Suprapubic skin (tissue), 4 donors: Measurements from ENCODE around the gene PSMB3. TPM values are rescaled to one million over a fixed set of nuclear protein-coding genes. Genes with fewer than 3 reads are reported as not detected.
"Not testable (repeated sequence)": the region's sequence is repeated elsewhere in the genome, so short reads cannot be mapped to it uniquely, and the experiment has no call there.

ENCODE experiments used
- DNase-seq, 2 donors: peaks; one replicate each; pipeline ENCODE4 v3.0.0-alpha.2; 2019; ENCODE audit warnings: low spot score in 2 of 2
- H3K27ac ChIP-seq: fragments of 200-600 bp; sonication (generic); one replicate; pipeline ENCODE4 v1.5.1; 2019
- H3K27me3 ChIP-seq: fragments of 200-600 bp; sonication (generic); one replicate; pipeline ENCODE4 v1.5.1; 2019
- H3K36me3 ChIP-seq: fragments of 200-600 bp; sonication (generic); one replicate; pipeline ENCODE4 v1.5.1; 2019
- H3K4me1 ChIP-seq: fragments of 200-600 bp; sonication (generic); one replicate; pipeline ENCODE4 v1.5.1; 2019
- H3K4me3 ChIP-seq: fragments of 200-600 bp; sonication (generic); one replicate; pipeline ENCODE4 v1.5.1; 2019; ENCODE audit warnings: mild to moderate bottlenecking
- H3K9me3 ChIP-seq: fragments of 200-600 bp; sonication (generic); one replicate; pipeline ENCODE4 v1.5.1; 2019
- CTCF ChIP-seq, 2 donors: fragments of 200-600 bp in 1 of 2; fragments of 450-650 bp in 1 of 2; sonication (generic) in 1 of 2; IDR thresholded peaks; one replicate each; pipeline ENCODE4 v1.5.1; 2016 to 2019; ENCODE audit warnings: antibody characterized with exemption in 2 of 2, mild to moderate bottlenecking in 1 of 2, moderate library complexity in 1 of 2
- EP300 ChIP-seq: sonication (generic); formaldehyde crosslinking; IDR thresholded peaks from one replicate; pipeline ENCODE4 v1.6.1; 2017; ENCODE audit warnings: antibody characterized with exemption
- POLR2A ChIP-seq, 2 donors: fragments of 450-650 bp; IDR thresholded peaks; one replicate each; pipeline ENCODE4 v1.6.1; 2017; ENCODE audit warnings: antibody characterized with exemption in 2 of 2, mild to moderate bottlenecking in 2 of 2, moderate library complexity in 2 of 2
- POLR2AphosphoS5 ChIP-seq, 3 donors: sonication (generic); formaldehyde crosslinking; IDR thresholded peaks; one replicate each; pipeline ENCODE4 v1.6.1; 2017; ENCODE audit warnings: antibody characterized with exemption in 3 of 3
- WGBS: methylation state at CpG from one replicate; pipeline ENCODE4 v1.1.5; 2018; 5-methylcytosine and 5-hydroxymethylcytosine counted together
- total RNA-seq, 4 donors: library from RNA; depleted of rRNA; stranded (reverse); fragments of >200 nt; gene quantifications; one replicate each; pipeline ENCODE4 v1.1.0, GENCODE V29; 2016

The PSMB3 gene
- total RNA-seq, 4 donors from 2014 or later, result 106 to 186 (median 162) TPM

- no peak overlapping the region for H3K4me3 ChIP-seq
- peaks cover 22% of the 10 kb centered on the region for H3K4me1 ChIP-seq
- 83% methylated on average over 10 of the region's 10 CpGs for WGBS
- H3K27me3 ChIP-seq, result no peaks in the 10 kb centered on the region
- DNase-seq, result no peak
- H3K36me3 ChIP-seq, result peaks cover 47% of the 10 kb centered on the region
- H3K27ac ChIP-seq, result no peak overlapping the region
- TF ChIP-seq POLR2AphosphoS5 (IDR thresholded peaks at IDR 0.05), result no peak
- no peak for TF ChIP-seq EP300
- no peak for TF ChIP-seq CTCF (IDR thresholded peaks at IDR 0.05)
- no peak for TF ChIP-seq POLR2A (IDR thresholded peaks at IDR 0.05)
- no peaks in the 10 kb centered on the region for H3K9me3 ChIP-seq
Observed at GRCh38 chr17:38725066-38725465, 27.5 kb upstream of the PSMB3 start.

- H3K27me3 ChIP-seq, DNase-seq, H3K9me3 ChIP-seq, H3K27ac ChIP-seq, H3K4me3 ChIP-seq: not testable (repeated sequence)
- peaks cover 27% of the 10 kb centered on the region for H3K4me1 ChIP-seq
- peaks cover 37% of the 10 kb centered on the region for H3K36me3 ChIP-seq
- 40% methylated on average over 2 of the region's 8 CpGs for WGBS
Observed at GRCh38 chr17:38726145-38726544, 26.4 kb upstream of the PSMB3 start.

GRCh38 chr17:38727736-38728135 lies 24.8 kb upstream of the PSMB3 start:
- TF ChIP-seq POLR2A (IDR thresholded peaks at IDR 0.05) (no peak), EP300 (no peak), POLR2AphosphoS5 (IDR thresholded peaks at IDR 0.05) (no peak), CTCF (IDR thresholded peaks at IDR 0.05) (no peak)
- Histone ChIP-seq H3K27ac (no peak overlapping the region), H3K9me3 (no peaks in the 10 kb centered on the region), H3K4me3 (no peak overlapping the region), H3K36me3 (peaks cover 21% of the 10 kb centered on the region), H3K27me3 (no peaks in the 10 kb centered on the region), H3K4me1 (peaks cover 43% of the 10 kb centered on the region)
- DNase-seq, result no peak
- 59% methylated on average over 5 of the region's 5 CpGs for WGBS

- TF ChIP-seq POLR2AphosphoS5 (IDR thresholded peaks at IDR 0.05), result no peak
- TF ChIP-seq CTCF (IDR thresholded peaks at IDR 0.05), result no peak
- no peak for TF ChIP-seq EP300
- TF ChIP-seq POLR2A (IDR thresholded peaks at IDR 0.05), result no peak
- WGBS, result 60% methylated on average over 7 of the region's 8 CpGs
- DNase-seq, result no peak
- no peak overlapping the region for H3K27ac ChIP-seq
- H3K9me3 ChIP-seq, result no peaks in the 10 kb centered on the region
- H3K4me3 ChIP-seq, result no peak overlapping the region
- peaks cover 24% of the 10 kb centered on the region for H3K36me3 ChIP-seq
- H3K27me3 ChIP-seq, result no peaks in the 10 kb centered on the region
- H3K4me1 ChIP-seq, result peaks cover 49% of the 10 kb centered on the region
Observed at GRCh38 chr17:38728290-38728831, 24.2 kb upstream of the PSMB3 start.

- H3K4me3 ChIP-seq, result peak overlapping the region; percentile 82
- 24% methylated on average over 14 of the region's 14 CpGs for WGBS
- H3K36me3 ChIP-seq, result peaks cover 21% of the 10 kb centered on the region
- H3K9me3 ChIP-seq, result no peaks in the 10 kb centered on the region
- DNase-seq, result no peak
- no peaks in the 10 kb centered on the region for H3K27me3 ChIP-seq
- H3K27ac ChIP-seq, result peak overlapping the region; percentile 88
- TF ChIP-seq CTCF (IDR thresholded peaks at IDR 0.05), result no peak
- TF ChIP-seq POLR2AphosphoS5 (IDR thresholded peaks at IDR 0.05), result no peak
- no peak for TF ChIP-seq EP300
- no peak for TF ChIP-seq POLR2A (IDR thresholded peaks at IDR 0.05)
- peaks cover 58% of the 10 kb centered on the region for H3K4me1 ChIP-seq
Observed at GRCh38 chr17:38729368-38729885, 23.1 kb upstream of the PSMB3 start.
